GM21737 (cell line): ENCODE measurements around the gene TUBGCP3.
"Not testable (repeated sequence)": the region's sequence is repeated elsewhere in the genome, so short reads cannot be mapped to it uniquely, and the experiment has no call there.

Source experiments
- ATAC-seq: cut with Tn5 transposase; IDR thresholded peaks from one replicate; pipeline ENCODE4 v1.9.1; 2021; ENCODE audit warnings: mild to moderate bottlenecking, moderate library complexity; ENCODE audit not compliant: unreplicated experiment

TUBGCP3 gene

GRCh38 chr13:112580211-112580610 lies 7.7 kb downstream of the TUBGCP3 start:
- ATAC-seq: no peak

- ATAC-seq: no peak
Measured at GRCh38 chr13:112579310-112579843, 8.6 kb downstream of the TUBGCP3 start.

GRCh38 chr13:112576768-112577167 lies 11.2 kb downstream of the TUBGCP3 start:
- no peak for ATAC-seq

GRCh38 chr13:112576191-112576590 lies 11.8 kb downstream of the TUBGCP3 start:
- no peak for ATAC-seq

- ATAC-seq: no peak
Measured at GRCh38 chr13:112575675-112576074, 12.3 kb downstream of the TUBGCP3 start.

- no peak for ATAC-seq
Measured at GRCh38 chr13:112574834-112575613, 12.9 kb downstream of the TUBGCP3 start.

- ATAC-seq: no peak
Measured at GRCh38 chr13:112574416-112574815, 13.5 kb downstream of the TUBGCP3 start.

GRCh38 chr13:112573710-112574109 lies 14.2 kb downstream of the TUBGCP3 start:
- ATAC-seq: no peak

GRCh38 chr13:112572366-112572765 lies 15.6 kb downstream of the TUBGCP3 start:
- no peak for ATAC-seq

- no peak for ATAC-seq
Measured at GRCh38 chr13:112569821-112570220, 18.1 kb downstream of the TUBGCP3 start.

- ATAC-seq: no peak
Measured at GRCh38 chr13:112567161-112567862, 20.6 kb downstream of the TUBGCP3 start.

GRCh38 chr13:112562786-112563383 lies 25.1 kb downstream of the TUBGCP3 start:
- no peak for ATAC-seq

GRCh38 chr13:112562254-112562653 lies 25.7 kb downstream of the TUBGCP3 start:
- no peak for ATAC-seq

- no peak for ATAC-seq
Measured at GRCh38 chr13:112561478-112561877, 26.5 kb downstream of the TUBGCP3 start.

- no peak for ATAC-seq
Measured at GRCh38 chr13:112558696-112559418, 29.1 kb downstream of the TUBGCP3 start.

GRCh38 chr13:112556600-112556999 lies 31.4 kb downstream of the TUBGCP3 start:
- no peak for ATAC-seq

GRCh38 chr13:112554214-112554850 lies 33.6 kb downstream of the TUBGCP3 start:
- no peak for ATAC-seq

GRCh38 chr13:112548975-112549374 lies 39.0 kb downstream of the TUBGCP3 start:
- ATAC-seq: not testable (repeated sequence)

- no peak for ATAC-seq
Measured at GRCh38 chr13:112545856-112546255, 42.1 kb downstream of the TUBGCP3 start.
